K562 (cell line): Measurements from ENCODE around the gene MAGI2. TPM values are rescaled to one million over a fixed set of nuclear protein-coding genes. Genes with fewer than 3 reads are reported as not detected.
"Not testable (repeated sequence)": the region's sequence is repeated elsewhere in the genome, so short reads cannot be mapped to it uniquely, and the experiment has no call there.

Experiments used
- ATAC-seq: fragments of 200-7000 bp; cut with Tn5 transposase; 3 replicates; pipeline ENCODE4 v1.9.1; 2020; ENCODE audit warnings: moderate library complexity
- BruUV-seq: library from RNA; stranded (reverse); fragments of 400-500 nt; replicated peaks from 2 replicates; lab custom pipeline; 2021; lab: Mats Ljungman, UMichigan
- CTCF ChIA-PET: fragments of 300-600 bp; formaldehyde crosslinking; extraction: SDS; loops from one replicate; lab custom pipeline; 2021; ENCODE audit warnings: low intra/inter-chr PET ratio; lab: Yijun Ruan, JAX
- POLR2A ChIA-PET: fragments of 300-600, 350-650 bp; sonication (Branson Sonifier 250); formaldehyde crosslinking; extraction: SDS; loops from one replicate; lab custom pipeline; 2021; ENCODE audit warnings: antibody characterized with exemption, inconsistent platforms; lab: Yijun Ruan, JAX
- DNase-seq, 4 experiments: peaks; one replicate each; pipeline versions ENCODE4 v3.0.0 to v3.0.0-alpha.2; 2011 to 2018; ENCODE audit warnings: low spot score in 3 of 4, mixed read lengths in 3 of 4; ENCODE audit errors: extremely low read depth in 1 of 4
- FAIRE-seq: peaks from 2 replicates; lab custom pipeline; 2011; peaks lifted over from hg19 to GRCh38; lab: Jason Lieb, UNC
- H2AFZ ChIP-seq: 2 replicates; pipeline ENCODE4 v1.6.0; 2011; ENCODE audit warnings: low read depth, low read length, control low read depth, inconsistent platforms
- H3K27ac ChIP-seq: fragments of 200-600 bp; 3 replicates; pipeline ENCODE4 v1.8.0; 2011; ENCODE audit warnings: low read depth, mild to moderate bottlenecking, control low read depth, inconsistent platforms, low read length, moderate library complexity, mixed read lengths; ENCODE audit errors: extremely low read depth
- H3K27me3 ChIP-seq, 2 experiments: fragments of 300-600 bp in 1 of 2; 2 replicates in 1 of 2; 3 replicates in 1 of 2; pipeline versions ENCODE4 v1.6.0 to v1.8.0; 2011; ENCODE audit warnings: inconsistent platforms in 2 of 2, low read length in 2 of 2, mild to moderate bottlenecking in 1 of 2, mixed read lengths in 1 of 2, moderate library complexity in 1 of 2; ENCODE audit not compliant: control insufficient read depth in 2 of 2, insufficient read depth in 2 of 2
- H3K36me3 ChIP-seq: fragments of 300-600 bp; 3 replicates; pipeline ENCODE4 v1.8.0; 2011; ENCODE audit warnings: mild to moderate bottlenecking, low read length, inconsistent platforms; ENCODE audit not compliant: control insufficient read depth, insufficient read depth
- H3K4me1 ChIP-seq, 2 experiments: fragments of 200-600 bp in 1 of 2; replicated peaks in 1 of 2; 2 replicates in 1 of 2; 3 replicates in 1 of 2; pipeline versions ENCODE4 v1.5.1 to v1.8.0; 2011; ENCODE audit warnings: inconsistent platforms in 2 of 2, low read length in 2 of 2, mild to moderate bottlenecking in 1 of 2, mixed read lengths in 1 of 2, moderate library complexity in 1 of 2; ENCODE audit not compliant: control insufficient read depth in 2 of 2, insufficient read depth in 2 of 2
- H3K4me2 ChIP-seq: 2 replicates; pipeline ENCODE4 v1.6.1; 2011; ENCODE audit warnings: low read length, control low read depth, inconsistent platforms, mixed read lengths; ENCODE audit not compliant: insufficient read depth
- H3K4me3 ChIP-seq: fragments of 200-600 bp; sonication (generic), shearing (Covaris generic); 2 replicates; pipeline ENCODE4 v1.5.1; 2016; ENCODE audit warnings: control low read depth, inconsistent platforms
- H3K79me2 ChIP-seq: fragments of 200-600 bp; 3 replicates; pipeline ENCODE4 v1.8.0; 2011; ENCODE audit warnings: low read length, inconsistent platforms; ENCODE audit not compliant: control insufficient read depth, insufficient read depth
- H3K9ac ChIP-seq, 2 experiments: 2 replicates each; pipeline versions ENCODE4 v1.6.0 to v1.6.1; 2011; ENCODE audit warnings: low read depth in 2 of 2, low read length in 2 of 2, control low read depth in 1 of 2, inconsistent platforms in 1 of 2, mild to moderate bottlenecking in 1 of 2, mixed read lengths in 1 of 2; ENCODE audit not compliant: insufficient read depth in 1 of 2
- H3K9me1 ChIP-seq: one replicate; pipeline ENCODE4 v1.6.0; 2011; ENCODE audit warnings: inconsistent platforms, mild to moderate bottlenecking, low read length, moderate library complexity; ENCODE audit not compliant: control insufficient read depth, insufficient read depth
- H3K9me3 ChIP-seq: replicated peaks from 2 replicates; pipeline ENCODE4 v1.5.1; 2011; ENCODE audit warnings: low read depth, low read length, inconsistent platforms; ENCODE audit not compliant: control insufficient read depth, insufficient read depth
- H4K20me1 ChIP-seq: replicated peaks from 2 replicates; pipeline ENCODE4 v1.6.1; 2011; ENCODE audit warnings: low read length, inconsistent platforms, mixed read lengths; ENCODE audit not compliant: control insufficient read depth, insufficient read depth
- ARNT ChIP-seq, 2 experiments: fragments of 450-650 bp; IDR thresholded peaks; 2 replicates each; pipeline ENCODE4 v1.6.1; 2016; ENCODE audit warnings: mild to moderate bottlenecking in 1 of 2
- BDP1 ChIP-seq: IDR thresholded peaks from 3 replicates; pipeline ENCODE4 v1.6.1; 2011; ENCODE audit not compliant: insufficient read length, insufficient read depth
- DEAF1 ChIP-seq: fragments of 450-650 bp; formaldehyde crosslinking; IDR thresholded peaks from 2 replicates; pipeline ENCODE4 v1.4.0; 2020; ENCODE audit warnings: mild to moderate bottlenecking, moderate library complexity
- NCOA2 ChIP-seq, 2 experiments: fragments of 450-650 bp; IDR thresholded peaks; 2 replicates each; pipeline ENCODE4 v1.6.1; 2018; ENCODE audit warnings: mild to moderate bottlenecking in 2 of 2, moderate library complexity in 1 of 2; ENCODE audit not compliant: partially characterized antibody in 2 of 2
- RBM22 ChIP-seq: fragments of 200-400 bp; formaldehyde crosslinking; IDR thresholded peaks from 2 replicates; pipeline ENCODE4 v1.6.1; 2018; ENCODE audit warnings: low read length, low read depth; ENCODE audit not compliant: poor library complexity, severe bottlenecking
- UBTF ChIP-seq, 2 experiments: IDR thresholded peaks; 2 replicates each; pipeline ENCODE4 v1.6.1; 2012; ENCODE audit warnings: improper control_type of control experiment in 2 of 2, low read depth in 2 of 2, low read length in 2 of 2, borderline replicate concordance in 1 of 2
- ZNF3 ChIP-seq: fragments of 250-450 bp; sonication (Bioruptor Pico); IDR thresholded peaks from 2 replicates; pipeline ENCODE4 v1.5.0; 2021; ENCODE audit warnings: mild to moderate bottlenecking, moderate library complexity
- WGBS: fragments of 100-300 bp; shearing (Covaris generic); methylation state at CpG from one replicate; pipeline ENCODE4 v1.1.6; 2016; ENCODE audit warnings: low coverage, mixed read lengths; ENCODE audit not compliant: insufficient coverage; ENCODE audit errors: missing lambda C conversion rate; 5-methylcytosine and 5-hydroxymethylcytosine counted together
- in situ Hi-C: fragments of 300-500 bp; cut with MboI; formaldehyde crosslinking; loops from 4 replicates; pipeline ENCODE4 v1.15.0; 2018; ENCODE audit warnings: inconsistent platforms, mixed read lengths
- intact Hi-C: fragments of 100-400 bp; cut with micrococcal nuclease; formaldehyde crosslinking; loops from 2 replicates; pipeline ENCODE4 v1.14.2; 2022
- polyA plus RNA-seq, 8 experiments: library from polyadenylated mRNA; depleted of rRNA in 4 of 8; stranded (reverse) in 5 of 8; unstranded in 3 of 8; fragments of >200 nt; fragmentation: Nextera tagmentation in 2 of 8; fragmentation: Illumina TruSeq in 1 of 8; extraction: Ambion mirVana in 2 of 8; extraction: Trizol in 1 of 8; gene quantifications; 2 replicates each; pipeline versions ENCODE4 v1.2.1 to v1.2.3, GENCODE V29; 2011 to 2014; ENCODE audit warnings: inconsistent platforms in 1 of 8, missing spikeins in 1 of 8
- total RNA-seq, 7 experiments: library from RNA; depleted of rRNA in 6 of 7; stranded (reverse); fragments of >200 nt in 6 of 7; fragmentation: Illumina TruSeq in 2 of 7; extraction: Trizol in 2 of 7; gene quantifications; 2 replicates each; pipeline versions ENCODE4 v1.2.1 to v1.2.3, GENCODE V29; 2011 to 2021; ENCODE audit warnings: low replicate concordance in 1 of 7

The MAGI2 gene
- total and polyA plus RNA-seq, 9 of the 15 experiments (the other 6 are each of a cell fraction or from before 2014, with no cell fraction given) = 0.27 to 1.4 (median 0.70) TPM

- TF ChIP-seq ZNF3 (CRISPR knock-in tag) = no peak
Observed at GRCh38 chr7:78968951-78969350, 484.5 kb downstream of the MAGI2 start (continued).

- H3K9ac ChIP-seq, H3K27me3 ChIP-seq, POLR2A ChIA-PET, CTCF ChIA-PET, H3K36me3 ChIP-seq, H3K27ac ChIP-seq, FAIRE-seq, H3K9me1 ChIP-seq, H4K20me1 ChIP-seq, BruUV-seq, H3K4me1 ChIP-seq, H3K9me3 ChIP-seq, ATAC-seq, H2AFZ ChIP-seq, H3K79me2 ChIP-seq, H3K4me2 ChIP-seq, in situ Hi-C loops, H3K4me3 ChIP-seq, DNase-seq: not testable (repeated sequence)
- intact Hi-C loops = loop anchor here (10.0 kb wide), 1 partner anchor 63 kb away; no protein-coding TSS in a partner anchor
- 3% methylated on average over 2 of the region's 2 CpGs for WGBS
Observed at GRCh38 chr7:78967561-78967960, 485.9 kb downstream of the MAGI2 start.

GRCh38 chr7:78967046-78967445 lies 486.4 kb downstream of the MAGI2 start:
- H3K9me1 ChIP-seq = no peaks in the 10 kb centered on the region
- POLR2A ChIA-PET = no interaction called here
- H3K4me3 ChIP-seq = no peak overlapping the region
- H3K9me3 ChIP-seq = no peaks in the 10 kb centered on the region
- 0% methylated on average over 2 of the region's 2 CpGs for WGBS
- ATAC-seq = no peak
- no peak overlapping the region for H3K27ac ChIP-seq
- no peak for FAIRE-seq
- no peaks in the 10 kb centered on the region for H3K79me2 ChIP-seq
- intact Hi-C loops = loop anchor here (10.0 kb wide), 1 partner anchor 62 kb away; no protein-coding TSS in a partner anchor
- H3K4me1 ChIP-seq = no peaks in the 10 kb centered on the region
- H3K9ac ChIP-seq = no peak overlapping the region
- CTCF ChIA-PET = no interaction called here
- in situ Hi-C loops = no loop called here
- H3K4me2 ChIP-seq = no peak overlapping the region
- H3K27me3 ChIP-seq = no peaks in the 10 kb centered on the region
- no peaks in the 10 kb centered on the region for H3K36me3 ChIP-seq
- DNase-seq = no peak
- H2AFZ ChIP-seq = no peak overlapping the region
- no TSS peak for BruUV-seq
- H4K20me1 ChIP-seq = no peaks in the 10 kb centered on the region
- TF ChIP-seq NCOA2 (IDR thresholded peaks at IDR 0.05; ENCODE audit: partially characterized antibody in 2 of 2) (no peak), RBM22 (no peak), BDP1 (no peak), ARNT (IDR thresholded peaks at IDR 0.05) (no peak), UBTF (IDR thresholded peaks at IDR 0.05; ENCODE audit: borderline replicate concordance in 1 of 2, low read depth in 2 of 2, low read length in 2 of 2) (no peak), DEAF1 (CRISPR knock-in tag) (no peak)
